Natural killer cell treated with Interleukin-12 subunit alpha and Interleukin-12 subunit beta and Interleukin-15 and Interleukin-18, amount 100 ng/mL, for 72 hours (primary cell): Measurements from ENCODE around the gene AHNAK. TPM values are rescaled to one million over a fixed set of nuclear protein-coding genes. Genes with fewer than 3 reads are reported as not detected.
"Not testable (repeated sequence)": the region's sequence is repeated elsewhere in the genome, so short reads cannot be mapped to it uniquely, and the experiment has no call there.

Source experiments
- ATAC-seq, 2 donors: fragments of 150-1000 bp; cut with Tn5 transposase in 1 of 2; sonication (Bioruptor Pico), chemical (Tn5 transposase) in 1 of 2; 2 replicates each; pipeline ENCODE4 v1.10.0; 2021
- DNase-seq: peaks from one replicate; pipeline ENCODE4 v3.0.0; 2022; ENCODE audit warnings: low spot score
- H3K27ac Mint-ChIP-seq, 2 donors: 1 replicate in 1 of 2; 2 replicates in 1 of 2; pipeline ENCODE4 v1.8.0; 2022; ENCODE audit warnings: mixed read lengths in 2 of 2, mild to moderate bottlenecking in 1 of 2, moderate library complexity in 1 of 2
- H3K27me3 Mint-ChIP-seq, 2 donors: 1 replicate in 1 of 2; 2 replicates in 1 of 2; pipeline ENCODE4 v1.8.0; 2022; ENCODE audit warnings: mixed read lengths in 2 of 2
- H3K36me3 Mint-ChIP-seq: one replicate; pipeline ENCODE4 v1.8.0; 2022; ENCODE audit warnings: mixed read lengths
- H3K4me1 Mint-ChIP-seq, 2 donors: 1 replicate in 1 of 2; 2 replicates in 1 of 2; pipeline ENCODE4 v1.8.0; 2022; ENCODE audit warnings: low read depth in 2 of 2, mixed read lengths in 2 of 2, mild to moderate bottlenecking in 1 of 2
- H3K4me3 Mint-ChIP-seq: one replicate; pipeline ENCODE4 v1.8.0; 2022; ENCODE audit warnings: mixed read lengths
- H3K9me3 Mint-ChIP-seq: 2 replicates; pipeline ENCODE4 v1.8.0; 2022; ENCODE audit warnings: mixed read lengths
- total RNA-seq, 2 donors: library from RNA; stranded (reverse); gene quantifications; one replicate each; pipeline ENCODE4 v1.2.3, GENCODE V29; 2022

Gene AHNAK
- total RNA-seq, 2 donors from 2014 or later: 49.2 to 60.0 TPM

- Mint-ChIP-seq H3K27me3 (peaks cover 0 to 4% of the 10 kb centered on the region in 2 donors), H3K4me1 (peaks cover 0 to 5% of the 10 kb centered on the region in 2 donors), H3K27ac (no peak overlapping the region), H3K36me3 (no peaks in the 10 kb centered on the region), H3K9me3 (no peaks in the 10 kb centered on the region), H3K4me3 (no peak overlapping the region)
- no peak for ATAC-seq
- DNase-seq: no peak
Measured at GRCh38 chr11:62452839-62453468, 93.7 kb downstream of the AHNAK start.

- Mint-ChIP-seq H3K9me3 (no peaks in the 10 kb centered on the region), H3K4me3 (no peak overlapping the region), H3K27me3 (peaks cover 0 to 4% of the 10 kb centered on the region in 2 donors), H3K4me1 (peaks cover 0 to 3% of the 10 kb centered on the region in 2 donors), H3K27ac (no peak overlapping the region), H3K36me3 (no peaks in the 10 kb centered on the region)
- DNase-seq: no peak
- ATAC-seq: no peak
Measured at GRCh38 chr11:62452261-62452660, 94.3 kb downstream of the AHNAK start.

GRCh38 chr11:62451241-62451621, 95.4 kb downstream of the AHNAK start:
- ATAC-seq (no peak), DNase-seq (no peak)
- Mint-ChIP-seq H3K4me3 (no peak overlapping the region), H3K27me3 (peaks cover 0 to 10% of the 10 kb centered on the region in 2 donors), H3K9me3 (no peaks in the 10 kb centered on the region), H3K36me3 (no peaks in the 10 kb centered on the region), H3K27ac (peak overlapping the region in 1 of 2 donors; percentile 0), H3K4me1 (no peaks in the 10 kb centered on the region)

- H3K4me1 Mint-ChIP-seq: no peaks in the 10 kb centered on the region
- H3K9me3 Mint-ChIP-seq: no peaks in the 10 kb centered on the region
- H3K36me3 Mint-ChIP-seq: no peaks in the 10 kb centered on the region
- H3K27ac Mint-ChIP-seq: peak overlapping the region in 1 of 2 donors; percentile 0
- H3K27me3 Mint-ChIP-seq: peaks cover 0 to 10% of the 10 kb centered on the region in 2 donors
- no peak overlapping the region for H3K4me3 Mint-ChIP-seq
- no peak for ATAC-seq
- DNase-seq: no peak
Measured at GRCh38 chr11:62450543-62451240, 95.9 kb downstream of the AHNAK start.

- H3K27ac Mint-ChIP-seq, H3K27me3 Mint-ChIP-seq, DNase-seq, H3K36me3 Mint-ChIP-seq, ATAC-seq, H3K9me3 Mint-ChIP-seq, H3K4me3 Mint-ChIP-seq, H3K4me1 Mint-ChIP-seq: not testable (repeated sequence)
Measured at GRCh38 chr11:62449912-62450311, 96.7 kb downstream of the AHNAK start.

GRCh38 chr11:62449451-62449851, 97.2 kb downstream of the AHNAK start:
- no peaks in the 10 kb centered on the region for H3K9me3 Mint-ChIP-seq
- DNase-seq: no peak
- peaks cover 0 to 10% of the 10 kb centered on the region in 2 donors for H3K27me3 Mint-ChIP-seq
- peaks cover 0 to 6% of the 10 kb centered on the region in 2 donors for H3K4me1 Mint-ChIP-seq
- no peak overlapping the region for H3K4me3 Mint-ChIP-seq
- H3K36me3 Mint-ChIP-seq: no peaks in the 10 kb centered on the region
- peak in 1 of 2 donors; percentile 11 for ATAC-seq
- H3K27ac Mint-ChIP-seq: no peak overlapping the region

- H3K36me3 Mint-ChIP-seq: no peaks in the 10 kb centered on the region
- H3K27ac Mint-ChIP-seq: no peak overlapping the region
Measured at GRCh38 chr11:62446091-62446490, 100.5 kb downstream of the AHNAK start.

GRCh38 chr11:62445314-62445740, 101.3 kb downstream of the AHNAK start:
- no peaks in the 10 kb centered on the region for H3K9me3 Mint-ChIP-seq
- peaks cover 0 to 8% of the 10 kb centered on the region in 2 donors for H3K4me1 Mint-ChIP-seq
- ATAC-seq: no peak

More at GRCh38 chr11:62446091-62446490, 100.5 kb downstream of the AHNAK start:
- no peaks in the 10 kb centered on the region for H3K9me3 Mint-ChIP-seq
- ATAC-seq (no peak), DNase-seq (no peak)
- peaks cover 0 to 8% of the 10 kb centered on the region in 2 donors for H3K4me1 Mint-ChIP-seq
- H3K27me3 Mint-ChIP-seq: peaks cover 0 to 10% of the 10 kb centered on the region in 2 donors
- no peak overlapping the region for H3K4me3 Mint-ChIP-seq

GRCh38 chr11:62444835-62445234, 101.8 kb downstream of the AHNAK start:
- Mint-ChIP-seq H3K4me3 (peak overlapping the region; percentile 79), H3K9me3 (no peaks in the 10 kb centered on the region), H3K27ac (peak overlapping the region; percentile 68 to 77), H3K27me3 (peaks cover 0 to 10% of the 10 kb centered on the region in 2 donors), H3K4me1 (peaks cover 0 to 8% of the 10 kb centered on the region in 2 donors), H3K36me3 (no peaks in the 10 kb centered on the region)
- ATAC-seq: no peak
- no peak for DNase-seq

More at GRCh38 chr11:62445314-62445740, 101.3 kb downstream of the AHNAK start:
- Mint-ChIP-seq H3K27me3 (peaks cover 0 to 10% of the 10 kb centered on the region in 2 donors), H3K36me3 (no peaks in the 10 kb centered on the region), H3K27ac (no peak overlapping the region), H3K4me3 (no peak overlapping the region)
- DNase-seq: no peak

GRCh38 chr11:62444236-62444833, 102.3 kb downstream of the AHNAK start:
- Mint-ChIP-seq H3K36me3 (no peaks in the 10 kb centered on the region), H3K4me3 (peak overlapping the region; percentile 79), H3K9me3 (no peaks in the 10 kb centered on the region), H3K27me3 (peaks cover 0 to 10% of the 10 kb centered on the region in 2 donors), H3K4me1 (peaks cover 0 to 8% of the 10 kb centered on the region in 2 donors), H3K27ac (peak overlapping the region; percentile 68 to 77)
- peak; percentile 61 to 68 for ATAC-seq
- DNase-seq: peak; percentile 69

GRCh38 chr11:62443390-62444235, 103.0 kb downstream of the AHNAK start:
- Mint-ChIP-seq H3K27ac (peak overlapping the region; percentile 68 to 77), H3K27me3 (peaks cover 0 to 10% of the 10 kb centered on the region in 2 donors), H3K36me3 (no peaks in the 10 kb centered on the region), H3K4me3 (peak overlapping the region; percentile 79), H3K9me3 (no peaks in the 10 kb centered on the region), H3K4me1 (peaks cover 0 to 8% of the 10 kb centered on the region in 2 donors)
- no peak for DNase-seq
- ATAC-seq: no peak

GRCh38 chr11:62439785-62440602, 106.6 kb downstream of the AHNAK start:
- Mint-ChIP-seq H3K9me3 (no peaks in the 10 kb centered on the region), H3K4me3 (no peak overlapping the region), H3K27me3 (no peaks in the 10 kb centered on the region), H3K36me3 (no peaks in the 10 kb centered on the region), H3K4me1 (peaks cover 10 to 17% of the 10 kb centered on the region in 2 donors), H3K27ac (peak overlapping the region in 1 of 2 donors; percentile 52)
- ATAC-seq: no peak
- no peak for DNase-seq
